H9 (cell line): ENCODE results near the gene GRID1. TPM values are rescaled to one million over a fixed set of nuclear protein-coding genes. Genes with fewer than 3 reads are reported as not detected.

Experiments used
- DNase-seq: peaks from one replicate; pipeline ENCODE4 v3.0.0-alpha.2; 2017
- H2AFZ ChIP-seq: one replicate; pipeline ENCODE4 v1.6.1; 2013; ENCODE audit warnings: mild to moderate bottlenecking, low read length, control low read depth, moderate library complexity
- H2AK5ac ChIP-seq: 2 replicates; pipeline ENCODE4 v1.6.1; 2013; ENCODE audit warnings: low read length, control low read depth, mixed read lengths; ENCODE audit not compliant: insufficient read length
- H2BK120ac ChIP-seq: one replicate; pipeline ENCODE4 v1.6.1; 2013; ENCODE audit warnings: low read depth, mild to moderate bottlenecking, low read length, control low read depth, inconsistent platforms; ENCODE audit not compliant: poor library complexity, severe bottlenecking
- H2BK12ac ChIP-seq: 2 replicates; pipeline ENCODE4 v1.6.1; 2013; ENCODE audit warnings: low read length, control low read depth, mixed read lengths, low read depth; ENCODE audit not compliant: insufficient read length
- H2BK15ac ChIP-seq: 2 replicates; pipeline ENCODE4 v1.6.1; 2013; ENCODE audit warnings: low read depth, low read length, control low read depth
- H2BK20ac ChIP-seq: one replicate; pipeline ENCODE4 v1.6.1; 2013; ENCODE audit warnings: low read depth, mild to moderate bottlenecking, low read length, control low read depth, inconsistent platforms; ENCODE audit not compliant: poor library complexity, severe bottlenecking
- H2BK5ac ChIP-seq: 2 replicates; pipeline ENCODE4 v1.6.1; 2013; ENCODE audit warnings: low read length, control low read depth, mixed read lengths; ENCODE audit not compliant: insufficient read length
- H3K14ac ChIP-seq: 2 replicates; pipeline ENCODE4 v1.6.1; 2013; ENCODE audit warnings: low read length, control low read depth; ENCODE audit not compliant: insufficient read depth
- H3K18ac ChIP-seq: 2 replicates; pipeline ENCODE4 v1.6.1; 2013; ENCODE audit warnings: low read depth, mild to moderate bottlenecking, mixed read lengths, low read length, control low read depth; ENCODE audit not compliant: insufficient read length
- H3K23ac ChIP-seq: 2 replicates; pipeline ENCODE4 v1.6.1; 2013; ENCODE audit warnings: low read length, control low read depth, mixed read lengths, low read depth; ENCODE audit not compliant: insufficient read length
- H3K23me2 ChIP-seq: 2 replicates; pipeline ENCODE4 v1.6.1; 2013; ENCODE audit warnings: low read depth, mild to moderate bottlenecking, mixed read lengths, low read length, control low read depth; ENCODE audit not compliant: insufficient read length, poor library complexity, severe bottlenecking
- H3K27ac ChIP-seq: 2 replicates; pipeline ENCODE4 v1.5.1; 2013; ENCODE audit warnings: low read length, control low read depth, mixed read lengths, low read depth; ENCODE audit not compliant: insufficient read length
- H3K27me3 ChIP-seq: 2 replicates; pipeline ENCODE4 v1.6.1; 2013; ENCODE audit warnings: low read length, control low read depth, inconsistent platforms; ENCODE audit not compliant: insufficient read depth
- H3K4ac ChIP-seq: 2 replicates; pipeline ENCODE4 v1.6.1; 2013; ENCODE audit warnings: low read depth, mild to moderate bottlenecking, control low read depth, inconsistent platforms, low read length, moderate library complexity
- H3K4me1 ChIP-seq: 2 replicates; pipeline ENCODE4 v1.6.1; 2013; ENCODE audit warnings: low read length, control low read depth, inconsistent platforms; ENCODE audit not compliant: insufficient read depth
- H3K4me2 ChIP-seq: 2 replicates; pipeline ENCODE4 v1.6.1; 2013; ENCODE audit warnings: low read length, control low read depth, mixed read lengths; ENCODE audit not compliant: insufficient read length, insufficient read depth
- H3K56ac ChIP-seq: 2 replicates; pipeline ENCODE4 v1.6.1; 2013; ENCODE audit warnings: low read depth, mild to moderate bottlenecking, mixed read lengths, low read length, control low read depth; ENCODE audit not compliant: insufficient read length
- H3K79me1 ChIP-seq: 2 replicates; pipeline ENCODE4 v1.6.1; 2013; ENCODE audit warnings: low read depth, mild to moderate bottlenecking, moderate library complexity, low read length, control low read depth, inconsistent platforms; ENCODE audit not compliant: insufficient read depth, poor library complexity, severe bottlenecking
- H3K79me2 ChIP-seq: 2 replicates; pipeline ENCODE4 v1.6.1; 2013; ENCODE audit warnings: low read length, control low read depth, inconsistent platforms; ENCODE audit not compliant: insufficient read depth
- H3K9ac ChIP-seq: 2 replicates; pipeline ENCODE4 v1.6.1; 2013; ENCODE audit warnings: low read length, control low read depth, mixed read lengths; ENCODE audit not compliant: insufficient read length; ENCODE audit errors: extremely low read depth
- H3K9me3 ChIP-seq: one replicate; pipeline ENCODE4 v1.6.1; 2013; ENCODE audit warnings: low read depth, low read length, inconsistent platforms; ENCODE audit not compliant: control insufficient read depth
- H3T11ph ChIP-seq: one replicate; pipeline ENCODE4 v1.6.1; 2013; ENCODE audit warnings: mild to moderate bottlenecking, low read length, control low read depth, inconsistent platforms
- H4K20me1 ChIP-seq: one replicate; pipeline ENCODE4 v1.6.1; 2013; ENCODE audit not compliant: control insufficient read depth, insufficient read length, insufficient read depth
- H4K5ac ChIP-seq: 2 replicates; pipeline ENCODE4 v1.6.1; 2013; ENCODE audit warnings: low read depth, mild to moderate bottlenecking, mixed read lengths, low read length, control low read depth; ENCODE audit not compliant: insufficient read length
- H4K8ac ChIP-seq: replicated peaks from 2 replicates; pipeline ENCODE4 v1.6.1; 2013; ENCODE audit warnings: low read length, control low read depth, mixed read lengths, low read depth; ENCODE audit not compliant: insufficient read length
- H4K91ac ChIP-seq: 2 replicates; pipeline ENCODE4 v1.6.1; 2013; ENCODE audit warnings: low read depth, mild to moderate bottlenecking, moderate library complexity, mixed read lengths, low read length, control low read depth; ENCODE audit not compliant: insufficient read length
- H3K27ac Mint-ChIP-seq, 3 experiments: 2 replicates in 2 of 3; 3 replicates in 1 of 3; pipeline ENCODE4 v1.8.0; 2020 to 2021; ENCODE audit warnings: mixed read lengths in 3 of 3, mild to moderate bottlenecking in 1 of 3, moderate library complexity in 1 of 3
- H3K27me3 Mint-ChIP-seq: 2 replicates; pipeline ENCODE4 v1.8.0; 2021; ENCODE audit warnings: low read depth, mild to moderate bottlenecking, moderate library complexity, mixed read lengths
- H3K36me3 Mint-ChIP-seq, 3 experiments: 2 replicates in 2 of 3; 3 replicates in 1 of 3; pipeline ENCODE4 v1.8.0; 2020 to 2021; ENCODE audit warnings: low read depth in 3 of 3, mixed read lengths in 3 of 3; ENCODE audit not compliant: insufficient read depth in 1 of 3
- H3K4me1 Mint-ChIP-seq, 2 experiments: 2 replicates each; pipeline ENCODE4 v1.8.0; 2020; ENCODE audit warnings: mixed read lengths in 2 of 2
- H3K4me3 Mint-ChIP-seq, 2 experiments: 2 replicates in 1 of 2; 3 replicates in 1 of 2; pipeline ENCODE4 v1.8.0; 2020 to 2021; ENCODE audit warnings: mild to moderate bottlenecking in 2 of 2, mixed read lengths in 2 of 2, moderate library complexity in 1 of 2
- H3K9me3 Mint-ChIP-seq, 2 experiments: 2 replicates in 1 of 2; 3 replicates in 1 of 2; pipeline ENCODE4 v1.8.0; 2020; ENCODE audit warnings: mild to moderate bottlenecking in 2 of 2, mixed read lengths in 2 of 2, moderate library complexity in 1 of 2
- CTCF ChIP-seq: fragments of 200-600 bp; sonication (generic); conservative IDR thresholded peaks from 3 replicates; pipeline ENCODE4 v1.8.0; 2021; ENCODE audit warnings: antibody characterized with exemption, mild to moderate bottlenecking
- whole genome bisulfite sequencing: extraction: QIAGEN DNeasy Blood & Tissue Kit; methylation state at CpG from one replicate; pipeline ENCODE4 v1.1.7; 2013; ENCODE audit warnings: missing lambda C conversion rate, low lambda C conversion rate, mixed read lengths; ENCODE audit not compliant: insufficient read length; ENCODE audit errors: extremely low coverage; 5-methylcytosine and 5-hydroxymethylcytosine counted together
- total RNA-seq: library from RNA; stranded (reverse); gene quantifications from 2 replicates; pipeline ENCODE4 v1.2.1, GENCODE V29; 2021

The GRID1 gene
- total RNA-seq, 1 experiment from 2014 or later: 0.35 TPM

GRCh38 chr10:86295351-86295750 lies 71.2 kb downstream of the GRID1 start:
- H3K27me3 Mint-ChIP-seq: peaks cover 16% of the 10 kb centered on the region
- H3K79me1 ChIP-seq: no peaks in the 10 kb centered on the region
- H3K4me2 ChIP-seq: no peak overlapping the region
- no peak overlapping the region for H3K23ac ChIP-seq
- peak; percentile 3 for DNase-seq
- no peak overlapping the region for H3K56ac ChIP-seq
- H3K9me3 Mint-ChIP-seq: no peaks in the 10 kb centered on the region
- TF ChIP-seq CTCF: no peak
- H4K20me1 ChIP-seq: no peaks in the 10 kb centered on the region
- H2BK120ac ChIP-seq: no peak overlapping the region
- H3K18ac ChIP-seq: no peak overlapping the region
- H4K91ac ChIP-seq: no peak overlapping the region
- H3K27ac Mint-ChIP-seq: no peak overlapping the region
- H3K36me3 Mint-ChIP-seq: no peaks in the 10 kb centered on the region
- H3K4me3 Mint-ChIP-seq: no peak overlapping the region
- H3K9me3 ChIP-seq: no peaks in the 10 kb centered on the region
- no peak overlapping the region for H2AFZ ChIP-seq
- no peak overlapping the region for H3K27ac ChIP-seq
- no peaks in the 10 kb centered on the region for H3K23me2 ChIP-seq
- no peaks in the 10 kb centered on the region for H3K79me2 ChIP-seq
- H4K5ac ChIP-seq: no peak overlapping the region
- H2BK20ac ChIP-seq: no peak overlapping the region
- H2BK5ac ChIP-seq: no peak overlapping the region
- WGBS: no CpG with 5 or more reads among the region's 14 CpGs
- peaks cover 3% of the 10 kb centered on the region; the same call in 1 of the 2 replicates for H3K4me1 ChIP-seq
- H3T11ph ChIP-seq: no peak overlapping the region
- H3K27me3 ChIP-seq: no peaks in the 10 kb centered on the region
- no peak overlapping the region for H2AK5ac ChIP-seq
- no peak overlapping the region for H2BK12ac ChIP-seq
- no peak overlapping the region for H3K9ac ChIP-seq
- H3K14ac ChIP-seq: no peak overlapping the region
- H2BK15ac ChIP-seq: no peak overlapping the region
- peaks cover 39 to 44% of the 10 kb centered on the region in 2 experiments for H3K4me1 Mint-ChIP-seq
- H4K8ac ChIP-seq: no peak overlapping the region
- no peak overlapping the region for H3K4ac ChIP-seq
